Germinal center (tissue), 1 donor: ENCODE data around the gene SLC35E2B.
A peak's percentile ranks its signal among the peaks of the same experiment; 100 is the strongest.
"Not testable (repeated sequence)": the region's sequence is repeated elsewhere in the genome, so short reads cannot be mapped to it uniquely, and the experiment has no call there.

Experiments used
- DNase-seq: peaks from one replicate; pipeline ENCODE4 v3.0.0; 2012; ENCODE audit warnings: mixed read lengths, low spot score

Gene SLC35E2B

DNA sequence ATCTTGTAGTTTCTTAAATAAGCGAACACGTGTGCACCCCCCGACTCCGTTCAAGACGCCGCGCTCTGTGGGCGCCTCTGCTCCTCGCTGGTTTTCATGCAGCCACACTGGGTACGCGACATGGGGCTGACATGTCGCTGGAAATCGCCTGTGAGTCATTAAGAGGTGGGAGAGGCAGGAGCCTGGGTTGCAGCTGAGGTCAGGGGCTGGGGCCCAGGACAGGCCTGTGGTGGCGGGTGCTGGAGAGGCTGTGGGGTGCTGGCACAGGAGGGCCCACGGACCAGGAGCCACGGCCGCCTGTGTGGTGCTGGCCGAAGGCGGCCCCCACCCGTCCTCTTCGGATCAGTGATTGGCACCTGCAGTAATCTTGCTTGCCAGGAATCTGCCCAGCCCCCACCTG, 17.8 kb downstream of the SLC35E2B start:
- not testable (repeated sequence) for DNase-seq

GRCh38 chr1:1672181-1672965, 20.2 kb downstream of the SLC35E2B start:
- DNase-seq = no peak

DNA sequence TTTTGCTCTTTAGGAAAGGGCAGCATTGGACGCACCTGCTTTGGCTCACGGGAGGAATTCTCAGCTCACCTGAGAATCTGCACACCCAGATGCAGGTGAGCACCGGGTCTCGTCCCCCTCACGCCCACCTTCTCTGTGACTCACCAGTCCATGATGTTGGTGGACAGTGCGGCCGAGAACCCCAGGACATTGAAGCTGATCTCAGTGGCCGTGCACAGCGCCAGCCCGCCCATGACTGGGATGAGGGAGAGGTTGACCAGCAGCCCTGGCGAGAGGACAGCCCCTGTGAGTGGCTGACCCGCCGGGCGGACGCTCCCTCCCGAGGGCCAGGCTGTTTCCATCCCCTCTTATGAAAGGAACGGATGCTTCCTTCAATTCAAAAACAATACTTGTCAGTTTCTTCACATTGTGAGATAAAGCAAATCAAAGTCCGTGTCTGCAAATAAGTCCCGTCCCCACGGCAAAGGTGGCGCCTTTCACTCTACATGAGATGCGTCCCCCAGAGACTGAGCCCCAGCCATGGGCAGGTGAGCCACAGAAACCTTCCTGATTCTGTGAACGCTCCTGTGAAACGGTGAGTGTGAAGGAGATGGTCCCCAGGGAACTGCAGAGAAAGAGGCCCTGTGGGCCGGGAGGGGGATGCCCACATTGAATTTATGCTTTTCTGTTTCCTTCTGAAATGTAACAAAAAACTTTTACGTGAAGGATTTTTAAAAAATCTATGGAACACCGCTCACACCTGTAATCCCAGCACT, 21.1 kb downstream of the SLC35E2B start:
- DNase-seq = no peak

DNA sequence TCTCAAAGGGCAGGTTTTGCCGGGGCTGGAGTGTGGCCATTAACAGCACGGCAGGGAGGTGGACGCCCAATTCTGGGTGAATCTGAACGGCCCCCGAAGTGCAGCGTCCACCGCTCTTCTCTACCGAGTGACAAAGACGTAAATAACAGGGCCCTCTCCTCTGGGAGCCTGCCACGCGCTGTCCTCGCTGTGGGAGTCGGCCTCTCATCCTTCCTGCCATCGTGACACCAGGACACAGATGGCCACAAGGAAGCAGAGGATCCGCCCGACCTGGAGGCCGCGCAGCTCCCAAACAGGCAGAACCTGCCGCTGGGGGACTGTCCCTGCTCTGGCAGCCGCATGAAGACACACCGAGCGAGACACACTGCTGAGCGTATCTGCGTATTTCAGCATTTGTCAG, 21.7 kb downstream of the SLC35E2B start:
- DNase-seq = no peak

- DNase-seq = no peak
Measured at GRCh38 chr1:1669468-1670440, 22.8 kb downstream of the SLC35E2B start.

- no peak for DNase-seq
Measured at GRCh38 chr1:1666526-1666925, 26.1 kb downstream of the SLC35E2B start.

- DNase-seq = no peak
Measured at GRCh38 chr1:1665815-1666251, 26.8 kb downstream of the SLC35E2B start.

DNA sequence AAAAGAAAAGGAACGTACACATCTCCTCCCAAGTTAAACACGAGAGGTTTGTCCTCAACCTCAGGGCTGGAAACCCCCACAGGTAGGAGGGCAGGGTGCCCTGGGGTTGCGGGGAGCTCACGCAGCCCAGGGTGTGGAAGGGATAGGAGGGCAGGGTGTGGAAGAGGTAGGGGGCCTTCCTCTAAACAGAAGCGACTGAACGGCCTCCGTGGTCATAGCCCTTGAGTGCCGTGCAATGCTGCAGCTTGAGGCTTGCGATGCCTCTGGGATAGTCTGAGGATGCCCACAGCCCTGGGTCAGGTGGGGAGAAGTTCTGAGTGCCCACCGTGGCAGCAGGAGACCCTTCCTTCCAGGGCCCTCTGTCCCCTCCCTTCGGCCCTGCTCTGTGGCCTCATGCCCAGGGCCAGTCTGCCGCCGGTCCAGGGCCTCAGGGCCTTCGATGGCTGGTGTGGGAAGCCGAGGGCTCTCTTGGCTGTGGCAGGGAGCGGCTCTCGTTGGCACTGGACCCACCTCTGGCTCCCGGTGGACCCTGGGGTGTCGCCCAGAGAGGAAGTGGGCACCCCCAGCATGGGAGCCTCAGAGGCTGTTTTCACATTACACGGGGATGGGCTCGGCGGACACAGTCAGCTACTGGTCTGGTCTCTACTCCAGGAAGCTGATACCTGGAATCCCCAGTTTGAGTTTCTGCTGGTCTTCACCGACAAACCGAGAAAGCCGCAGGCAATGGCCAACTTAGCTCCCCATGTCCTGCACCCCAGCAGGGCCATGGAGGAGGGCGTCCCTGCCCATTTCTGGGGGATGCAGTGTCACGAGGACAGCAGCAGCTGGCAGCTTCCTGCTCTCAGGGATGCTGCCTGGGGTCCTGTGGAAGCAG, 27.4 kb downstream of the SLC35E2B start:
- no peak for DNase-seq

GRCh38 chr1:1664318-1664717, 28.3 kb downstream of the SLC35E2B start:
- DNase-seq = not testable (repeated sequence)

- not testable (repeated sequence) for DNase-seq
Measured at GRCh38 chr1:1662830-1663560, 29.6 kb downstream of the SLC35E2B start.

GRCh38 chr1:1662392-1662791, 30.2 kb downstream of the SLC35E2B start:
- not testable (repeated sequence) for DNase-seq

DNA sequence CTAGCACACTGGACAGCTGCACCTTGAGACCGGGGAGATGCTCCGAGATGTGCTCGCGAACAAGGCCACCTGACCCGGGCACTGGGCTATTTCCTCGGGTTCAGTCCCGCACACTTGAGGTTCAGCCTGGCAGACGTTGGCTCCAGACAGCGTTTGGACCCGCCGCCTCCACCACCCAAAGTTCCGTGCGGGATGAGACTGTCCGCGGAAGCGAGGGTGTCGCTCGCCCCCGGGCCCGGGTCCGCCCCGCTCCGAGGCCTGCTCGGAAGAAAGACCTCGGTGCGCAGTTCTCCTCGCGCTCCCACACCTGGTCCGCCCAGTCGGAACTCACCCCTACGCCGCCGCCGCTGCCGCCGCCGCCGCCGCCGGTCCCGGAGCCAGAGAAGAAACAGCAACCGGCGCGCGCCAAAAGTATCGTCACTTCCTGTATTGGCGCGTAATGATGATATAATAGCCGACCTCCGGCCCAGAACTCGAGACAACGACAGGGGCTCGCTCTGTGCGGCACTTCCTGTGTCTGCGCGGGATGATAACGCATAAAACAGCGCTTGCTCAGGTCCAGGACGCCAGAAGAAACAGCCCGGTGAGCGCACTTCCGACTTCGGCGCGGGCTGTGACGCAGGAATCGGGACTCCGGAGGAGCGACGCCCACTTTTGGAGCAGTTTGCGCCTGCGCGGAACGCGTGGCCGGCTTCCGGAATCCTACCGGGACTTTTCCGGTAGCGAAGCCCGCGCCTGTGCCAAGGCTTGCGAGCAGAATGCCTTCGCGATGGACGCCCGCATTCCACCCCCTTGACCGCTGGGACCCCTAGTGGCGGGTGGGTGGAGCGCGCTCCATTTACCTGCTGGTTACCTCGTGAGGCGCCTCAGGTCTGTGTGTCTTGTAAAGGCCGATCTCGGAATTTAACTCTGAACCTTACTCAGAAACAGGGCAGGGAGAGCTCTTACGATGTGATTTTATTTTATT, 33.7 kb downstream of the SLC35E2B start, which contains the start of gene CDK11B:
Gene CDK11B (minus strand): TSS at position 422 of the 967 bp plus-strand sequence. CDS start 1,519 bp downstream, outside the sequence.
- peak; percentile 97 for DNase-seq

GRCh38 chr1:1648265-1648664, 44.3 kb downstream of the SLC35E2B start:
- not testable (repeated sequence) for DNase-seq

DNA sequence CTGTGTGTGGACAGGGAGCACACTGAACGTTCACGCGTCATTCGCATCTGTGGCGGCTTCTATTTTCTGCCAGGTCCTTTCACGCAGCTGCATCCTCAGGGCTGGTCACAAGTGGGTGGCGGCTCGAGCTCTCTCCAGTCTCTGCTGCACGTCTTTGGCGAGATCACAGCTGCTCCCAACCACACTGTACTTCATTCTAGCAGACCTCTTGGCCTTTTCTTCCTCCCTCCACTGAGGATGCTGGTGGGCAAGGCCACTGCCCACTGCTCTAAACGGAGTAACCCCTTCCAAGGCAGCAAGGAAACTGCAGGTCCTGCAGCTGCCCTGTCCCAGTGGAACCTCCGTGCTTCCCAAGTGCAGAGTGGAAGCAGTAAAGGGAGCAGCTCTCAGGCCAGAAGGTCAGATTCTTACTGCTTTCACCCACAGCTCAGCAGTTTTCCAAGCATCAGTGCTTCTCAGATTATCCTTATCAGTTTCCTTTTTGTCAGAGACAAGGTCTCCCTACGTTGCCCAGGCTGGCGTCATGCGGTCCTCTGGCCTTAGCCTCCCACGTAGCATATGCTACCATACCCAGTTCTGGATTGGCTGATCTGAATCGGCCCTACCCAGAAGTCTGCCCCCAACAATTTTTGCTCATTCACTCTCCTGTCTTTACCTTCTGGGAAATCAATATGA, 44.9 kb downstream of the SLC35E2B start:
- not testable (repeated sequence) for DNase-seq

DNA sequence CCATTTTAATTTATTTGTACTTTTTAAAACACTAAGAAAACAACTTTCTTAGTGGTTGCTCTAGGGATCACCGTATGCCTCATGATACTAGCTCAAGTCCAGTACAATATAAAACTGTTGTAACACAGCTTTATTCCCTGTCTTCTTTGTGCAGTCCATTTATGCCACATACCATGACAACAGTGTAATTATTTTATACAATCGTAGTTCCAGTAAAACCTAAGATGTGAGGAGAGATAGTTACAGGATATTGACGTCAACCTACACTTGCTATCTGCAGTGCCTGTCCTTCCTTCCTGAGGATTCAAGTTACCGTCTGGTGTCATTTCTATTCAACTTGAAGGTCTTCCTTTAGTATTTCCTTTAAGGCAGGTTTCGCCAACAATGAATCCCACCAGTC, 46.3 kb downstream of the SLC35E2B start:
- not testable (repeated sequence) for DNase-seq

DNA sequence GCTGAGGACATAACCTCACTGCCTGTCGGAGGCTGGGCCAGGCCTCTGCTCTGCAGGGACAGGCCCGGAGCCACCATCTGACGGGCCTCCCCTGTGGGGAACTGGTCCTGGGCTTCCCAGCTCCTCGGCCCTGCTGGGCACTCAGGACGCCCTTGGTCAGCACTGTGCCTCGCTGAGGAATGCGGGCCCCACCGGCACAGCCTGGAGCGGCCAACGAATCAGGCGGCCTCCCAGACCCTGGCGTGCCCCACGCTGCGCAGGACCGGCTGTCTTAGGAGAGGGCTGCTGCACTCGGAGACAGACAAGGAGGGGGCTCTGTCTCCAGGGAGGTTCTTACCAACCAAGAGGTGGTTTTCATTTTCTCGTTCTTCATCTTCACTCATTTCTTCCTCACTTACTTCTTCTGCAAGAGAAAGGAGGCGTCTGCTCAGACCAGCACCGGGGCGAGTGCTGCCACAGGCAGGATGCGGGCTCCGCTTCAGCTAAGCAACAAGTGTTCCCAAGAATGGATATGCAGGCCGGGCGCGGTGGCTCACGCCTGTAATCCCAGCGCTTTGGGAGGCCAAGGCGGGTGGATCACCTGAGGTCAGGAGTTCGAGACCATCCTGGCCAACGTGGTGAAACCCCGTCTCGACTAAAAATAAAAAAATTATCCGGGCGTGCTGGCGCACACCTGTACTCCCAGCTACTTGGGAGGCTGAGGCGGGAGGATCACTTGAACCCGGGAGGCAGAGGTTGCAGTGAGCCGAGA, 51.7 kb downstream of the SLC35E2B start:
- DNase-seq = not testable (repeated sequence)

- DNase-seq = not testable (repeated sequence)
Measured at GRCh38 chr1:1640081-1640480, 52.5 kb downstream of the SLC35E2B start.

GRCh38 chr1:1639368-1639767, 53.2 kb downstream of the SLC35E2B start:
- DNase-seq = not testable (repeated sequence)
